GM10847 (cell line): ENCODE data around the gene IGLL1.

Experiments
- POLR2A ChIP-seq: IDR thresholded peaks from 2 replicates; pipeline ENCODE4 v1.6.1; 2011; ENCODE audit not compliant: insufficient read length; ENCODE audit errors: extremely low read depth

IGLL1 gene

DNA sequence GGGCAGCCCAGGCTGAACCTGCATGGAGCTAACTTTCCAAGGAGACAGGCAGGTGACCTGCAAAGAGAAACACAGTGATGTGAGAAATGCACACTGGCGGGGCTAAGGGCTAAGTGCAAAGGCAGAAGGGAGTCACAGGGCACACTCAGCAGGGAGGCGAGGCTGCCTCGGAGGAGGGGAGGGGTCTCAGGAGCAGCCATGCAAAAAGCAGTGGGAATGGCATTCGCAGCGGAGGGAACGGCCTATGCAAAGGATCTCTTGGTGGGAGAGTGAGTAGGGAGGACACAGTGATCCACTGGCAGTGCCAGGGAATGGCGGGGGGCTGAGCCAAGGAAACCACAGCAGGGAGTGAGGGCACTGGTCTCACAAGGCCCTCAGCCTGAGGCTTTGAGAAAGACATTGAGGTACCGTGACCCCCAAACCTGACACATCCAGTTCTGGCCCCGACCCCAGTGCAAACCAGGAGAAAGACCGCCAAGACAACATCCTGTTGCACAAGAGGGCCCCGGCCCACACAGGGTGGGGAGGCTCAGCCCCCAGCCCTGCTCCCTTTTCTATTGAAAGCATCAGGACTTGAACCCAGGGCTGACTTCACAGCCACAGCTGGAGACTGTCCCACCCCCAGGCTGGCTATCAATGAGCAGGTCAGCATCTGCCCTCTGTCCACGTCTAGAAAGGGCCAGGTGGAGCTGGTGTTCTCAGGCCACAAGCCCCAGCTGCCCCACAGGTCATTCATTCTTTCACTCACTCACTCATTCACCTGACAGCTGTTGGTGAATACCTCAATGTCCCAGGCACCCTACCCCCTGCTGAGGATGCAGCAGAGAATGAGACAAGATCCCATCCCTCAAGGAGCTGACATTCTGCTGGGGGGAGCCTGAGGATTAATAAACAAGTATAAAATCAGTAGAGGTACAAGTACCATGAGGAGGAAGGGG, 50.7 kb downstream of the IGLL1 start:
- TF ChIP-seq POLR2A, result no peak

DNA sequence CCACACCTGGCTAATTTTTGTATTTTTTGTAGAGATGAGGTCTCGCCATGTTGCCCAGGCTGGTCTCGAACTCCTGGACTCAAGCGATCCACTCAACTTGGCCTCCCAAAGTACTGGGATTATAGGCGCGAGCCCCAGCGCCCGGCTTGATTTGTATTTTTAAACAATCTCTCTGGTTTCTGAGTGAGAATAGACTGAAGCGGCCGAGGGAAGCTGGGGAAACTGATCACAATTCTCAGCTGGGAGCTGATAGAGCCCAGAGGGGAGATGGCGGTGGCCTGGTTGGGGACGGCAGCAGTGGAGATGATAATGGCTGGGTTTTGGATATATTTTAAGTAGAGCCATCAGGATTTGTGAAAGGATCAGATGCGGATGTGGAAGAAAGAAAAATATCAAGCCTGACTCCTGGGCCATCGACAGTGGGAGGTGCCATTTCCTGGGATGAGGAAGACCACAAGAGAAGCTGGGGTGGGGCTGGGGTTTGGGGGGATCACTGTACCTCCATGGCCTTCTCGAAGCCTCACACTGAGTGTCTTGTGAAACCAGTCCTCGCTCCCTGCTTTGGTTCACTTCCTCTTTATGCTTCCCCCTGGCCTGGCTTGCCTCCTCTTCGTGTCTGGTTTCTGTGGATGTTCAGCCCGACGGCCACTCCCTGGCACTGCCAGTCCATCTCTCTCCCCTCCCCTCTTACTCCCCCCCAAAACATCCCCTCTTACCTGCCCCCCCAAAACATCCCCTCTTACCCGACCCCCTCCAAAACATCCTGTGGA, 51.9 kb downstream of the IGLL1 start:
- TF ChIP-seq POLR2A, result no peak

DNA sequence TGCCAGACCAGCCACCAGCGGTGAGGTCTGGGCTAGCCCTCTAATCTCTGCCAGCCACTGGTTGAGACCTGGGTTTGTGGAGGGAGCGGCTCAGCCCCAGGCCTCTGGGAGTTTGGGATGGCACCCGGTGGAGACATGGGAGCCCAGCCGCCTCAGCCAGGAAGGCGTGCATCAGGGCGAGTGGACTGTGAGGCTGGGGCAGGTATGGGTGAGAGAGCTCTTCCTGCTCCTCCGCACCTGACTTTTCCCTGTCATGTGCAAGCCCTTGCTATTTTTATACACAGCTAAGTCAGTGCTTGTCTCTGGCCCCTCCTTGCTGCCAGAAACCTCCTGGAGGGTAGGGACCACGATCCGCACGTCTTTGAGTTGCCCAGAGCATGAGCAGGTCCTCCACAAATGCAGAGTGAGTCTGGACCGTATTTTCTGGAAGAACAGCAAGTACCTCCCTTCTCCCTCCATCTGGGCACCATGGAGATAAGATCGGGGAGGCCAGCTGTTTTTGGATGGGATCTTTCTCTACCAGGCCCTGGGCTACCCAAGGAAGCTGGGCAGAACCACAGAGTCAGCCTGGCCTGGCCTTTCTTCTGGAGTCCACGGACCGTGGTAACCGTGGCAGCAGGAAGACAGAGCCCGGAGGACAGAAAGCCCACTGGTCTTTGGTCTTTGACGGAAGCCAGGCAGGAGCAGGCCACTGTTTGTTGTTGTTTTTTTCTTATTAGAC, 53.3 kb downstream of the IGLL1 start:
- no peak for TF ChIP-seq POLR2A

DNA sequence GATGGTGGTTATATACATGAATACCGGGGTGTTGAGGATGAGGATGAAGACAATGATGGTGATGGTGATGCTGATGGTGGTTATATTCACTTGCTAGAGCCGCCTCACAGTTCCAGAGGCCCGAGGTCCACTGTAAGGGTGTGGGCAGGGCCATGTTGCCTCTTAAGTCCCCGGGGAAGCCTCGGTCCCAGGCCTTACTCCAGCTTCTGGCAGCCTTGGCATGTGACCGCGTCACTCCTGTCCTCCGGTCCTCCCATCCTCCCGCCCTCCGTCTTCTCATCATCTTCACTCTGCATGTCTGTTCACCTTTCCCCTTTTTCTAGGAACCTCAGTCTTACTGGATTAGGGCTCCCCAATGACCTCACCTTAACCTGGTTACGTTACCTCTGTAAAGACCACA, 54.6 kb downstream of the IGLL1 start:
- no peak for TF ChIP-seq POLR2A

DNA sequence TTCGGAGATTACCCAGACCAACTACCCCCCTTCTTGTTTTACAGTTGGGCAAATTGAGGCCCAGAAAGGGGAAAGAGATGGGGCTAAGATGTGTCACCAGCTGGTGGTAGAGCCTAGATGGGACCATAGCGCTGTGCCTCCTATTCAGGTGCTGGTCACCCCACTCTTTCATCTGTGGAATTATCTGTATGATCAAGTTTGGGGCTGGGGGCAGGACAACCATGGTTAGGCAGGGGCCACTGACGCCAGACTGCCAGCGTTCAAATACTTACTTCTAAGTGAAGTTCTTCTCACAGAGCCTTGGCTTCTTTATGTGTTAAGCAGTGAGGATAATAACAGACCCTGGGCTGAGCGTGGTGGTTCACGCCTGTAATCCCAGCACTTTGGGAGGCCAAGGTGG, 55.9 kb downstream of the IGLL1 start:
- no peak for TF ChIP-seq POLR2A

DNA sequence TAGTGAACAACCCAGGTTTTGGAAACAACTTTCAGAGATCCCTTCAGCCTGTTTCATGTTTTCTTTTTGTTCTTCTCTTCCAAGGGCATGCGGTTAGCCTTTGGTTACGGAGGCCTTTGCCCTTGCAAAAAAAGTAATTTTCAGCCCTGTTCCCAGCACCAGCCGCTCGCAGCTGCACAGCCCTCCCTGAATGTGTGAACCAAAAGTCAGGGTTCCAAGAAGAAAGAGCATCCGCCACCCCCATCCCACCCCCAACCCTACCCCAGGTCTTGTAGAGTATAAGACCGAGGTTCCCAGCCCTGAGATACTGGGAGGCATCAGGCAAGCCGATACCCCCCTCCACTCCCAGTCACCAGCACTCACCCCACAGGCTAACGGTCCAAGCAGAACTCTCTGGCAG, 56.4 kb downstream of the IGLL1 start:
- no peak for TF ChIP-seq POLR2A
